ENCODE measurements around the gene MRFAP1.

Gene MRFAP1

DNA sequence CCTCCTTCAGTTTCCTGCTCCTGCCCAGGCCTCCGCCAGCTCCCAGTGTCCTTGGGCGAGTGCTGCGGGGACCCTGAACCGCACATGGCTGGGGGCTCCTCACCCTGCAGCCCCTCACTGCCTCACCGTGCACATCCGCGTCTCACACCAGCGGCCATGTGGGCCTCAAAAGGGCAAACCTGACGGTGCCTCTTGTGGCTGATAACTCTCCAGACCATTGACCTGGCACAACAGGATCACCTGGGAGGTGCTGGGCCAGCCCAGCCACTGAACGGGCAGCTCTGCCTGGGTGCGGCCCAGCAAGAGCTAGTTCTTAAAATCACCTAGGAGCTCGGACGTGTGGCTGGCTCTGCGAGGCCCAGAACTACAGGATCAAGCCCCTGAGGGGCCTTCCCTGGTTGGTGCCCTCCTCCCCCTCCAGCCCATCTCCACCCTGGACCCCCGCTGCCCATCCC is 49.0 kb downstream of the MRFAP1 start:
- no peak for DNase-seq (ENCODE audit: low read depth, low spot score)
